ENCODE results near the gene ASTL.

DNA sequence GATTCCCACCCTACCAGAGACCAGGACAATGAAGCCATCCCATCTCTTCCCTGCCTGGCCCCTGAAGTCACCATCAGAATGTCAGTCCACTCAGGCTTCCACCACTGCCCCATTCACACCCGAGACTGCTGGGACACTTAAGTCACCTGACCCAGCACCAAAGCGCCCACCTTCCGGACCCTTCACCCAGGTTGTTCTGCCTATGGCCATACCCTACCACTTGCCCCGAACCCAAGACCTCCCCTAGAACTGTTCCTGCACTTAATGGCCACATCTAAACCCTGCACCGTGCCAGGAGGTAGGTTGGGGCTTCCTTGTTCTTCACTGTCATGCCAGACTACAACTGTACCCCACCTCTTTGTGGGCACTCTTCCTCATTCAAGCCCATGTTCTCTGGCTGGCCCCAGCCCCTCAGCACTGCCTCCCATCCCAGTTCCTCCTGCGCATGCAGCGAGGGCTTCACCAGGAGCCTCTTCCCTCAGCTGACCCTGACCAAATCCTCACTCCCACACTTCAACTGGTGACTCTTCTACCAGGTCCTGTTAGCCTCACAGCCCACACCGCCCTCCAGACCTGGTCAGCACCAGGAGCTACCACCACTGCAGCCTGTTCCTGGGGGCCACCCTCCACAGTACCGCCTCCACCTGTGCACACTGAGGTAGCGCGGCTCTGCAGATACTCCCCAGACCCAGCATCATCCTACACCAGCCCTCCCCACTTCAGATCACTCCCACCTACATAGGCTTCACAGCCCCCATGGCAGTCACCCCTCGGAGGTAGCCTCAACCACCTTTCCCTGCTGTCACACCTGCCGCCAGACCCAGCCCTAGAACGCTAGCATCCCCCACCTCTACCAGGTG lies 13.7 kb downstream of the ASTL start:
- TF ChIP-seq, protein P1, sequence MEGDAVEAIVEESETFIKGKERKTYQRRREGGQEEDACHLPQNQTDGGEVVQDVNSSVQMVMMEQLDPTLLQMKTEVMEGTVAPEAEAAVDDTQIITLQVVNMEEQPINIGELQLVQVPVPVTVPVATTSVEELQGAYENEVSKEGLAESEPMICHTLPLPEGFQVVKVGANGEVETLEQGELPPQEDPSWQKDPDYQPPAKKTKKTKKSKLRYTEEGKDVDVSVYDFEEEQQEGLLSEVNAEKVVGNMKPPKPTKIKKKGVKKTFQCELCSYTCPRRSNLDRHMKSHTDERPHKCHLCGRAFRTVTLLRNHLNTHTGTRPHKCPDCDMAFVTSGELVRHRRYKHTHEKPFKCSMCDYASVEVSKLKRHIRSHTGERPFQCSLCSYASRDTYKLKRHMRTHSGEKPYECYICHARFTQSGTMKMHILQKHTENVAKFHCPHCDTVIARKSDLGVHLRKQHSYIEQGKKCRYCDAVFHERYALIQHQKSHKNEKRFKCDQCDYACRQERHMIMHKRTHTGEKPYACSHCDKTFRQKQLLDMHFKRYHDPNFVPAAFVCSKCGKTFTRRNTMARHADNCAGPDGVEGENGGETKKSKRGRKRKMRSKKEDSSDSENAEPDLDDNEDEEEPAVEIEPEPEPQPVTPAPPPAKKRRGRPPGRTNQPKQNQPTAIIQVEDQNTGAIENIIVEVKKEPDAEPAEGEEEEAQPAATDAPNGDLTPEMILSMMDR (IDR thresholded peaks at IDR 0.05): no peak
- TF ChIP-seq POLR2AphosphoS5 (IDR thresholded peaks at IDR 0.05) (no peak), POLR2A (IDR thresholded peaks at IDR 0.05) (no peak), EP300 (IDR thresholded peaks at IDR 0.05) (no peak)
